ENCODE results near the gene BPIFB6.

DNA sequence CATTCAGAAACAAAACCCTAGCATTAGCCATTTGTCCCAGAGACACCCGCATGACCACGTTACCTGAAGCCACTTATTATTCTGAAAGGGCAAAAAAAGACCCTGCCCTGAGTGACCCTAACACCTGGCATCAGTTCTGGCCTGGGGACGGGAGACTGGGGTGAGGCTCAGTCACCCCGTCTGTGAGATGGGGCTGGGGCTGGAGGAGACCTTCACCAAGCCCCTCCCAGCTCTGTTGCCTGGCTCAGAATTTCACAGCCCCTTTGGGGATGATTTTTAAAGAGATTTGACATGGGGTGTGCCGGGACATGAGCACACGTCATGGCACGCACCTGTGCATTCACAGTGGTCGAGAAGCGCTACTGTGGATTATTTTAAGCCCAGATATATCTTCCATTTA, 1.4 kb upstream of the BPIFB6 start:
- no peak for TF ChIP-seq EZH2 (IDR thresholded peaks at IDR 0.05; ENCODE audit: low read depth)
- TF ChIP-seq, protein P1, sequence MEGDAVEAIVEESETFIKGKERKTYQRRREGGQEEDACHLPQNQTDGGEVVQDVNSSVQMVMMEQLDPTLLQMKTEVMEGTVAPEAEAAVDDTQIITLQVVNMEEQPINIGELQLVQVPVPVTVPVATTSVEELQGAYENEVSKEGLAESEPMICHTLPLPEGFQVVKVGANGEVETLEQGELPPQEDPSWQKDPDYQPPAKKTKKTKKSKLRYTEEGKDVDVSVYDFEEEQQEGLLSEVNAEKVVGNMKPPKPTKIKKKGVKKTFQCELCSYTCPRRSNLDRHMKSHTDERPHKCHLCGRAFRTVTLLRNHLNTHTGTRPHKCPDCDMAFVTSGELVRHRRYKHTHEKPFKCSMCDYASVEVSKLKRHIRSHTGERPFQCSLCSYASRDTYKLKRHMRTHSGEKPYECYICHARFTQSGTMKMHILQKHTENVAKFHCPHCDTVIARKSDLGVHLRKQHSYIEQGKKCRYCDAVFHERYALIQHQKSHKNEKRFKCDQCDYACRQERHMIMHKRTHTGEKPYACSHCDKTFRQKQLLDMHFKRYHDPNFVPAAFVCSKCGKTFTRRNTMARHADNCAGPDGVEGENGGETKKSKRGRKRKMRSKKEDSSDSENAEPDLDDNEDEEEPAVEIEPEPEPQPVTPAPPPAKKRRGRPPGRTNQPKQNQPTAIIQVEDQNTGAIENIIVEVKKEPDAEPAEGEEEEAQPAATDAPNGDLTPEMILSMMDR (conservative IDR thresholded peaks at IDR 0.05): no peak
